ENCODE results near the gene FAM120A.
"Not testable (repeated sequence)": the region's sequence is repeated elsewhere in the genome, so short reads cannot be mapped to it uniquely, and the experiment has no call there.

FAM120A gene

GRCh38 chr9:93450945-93451815 lies at the start of gene FAM120A:
FAM120A (plus strand) TSS chr9:93451685; CDS start chr9:93451916, 231 bp downstream.
- peak; percentile 62 for DNase-seq

DNA sequence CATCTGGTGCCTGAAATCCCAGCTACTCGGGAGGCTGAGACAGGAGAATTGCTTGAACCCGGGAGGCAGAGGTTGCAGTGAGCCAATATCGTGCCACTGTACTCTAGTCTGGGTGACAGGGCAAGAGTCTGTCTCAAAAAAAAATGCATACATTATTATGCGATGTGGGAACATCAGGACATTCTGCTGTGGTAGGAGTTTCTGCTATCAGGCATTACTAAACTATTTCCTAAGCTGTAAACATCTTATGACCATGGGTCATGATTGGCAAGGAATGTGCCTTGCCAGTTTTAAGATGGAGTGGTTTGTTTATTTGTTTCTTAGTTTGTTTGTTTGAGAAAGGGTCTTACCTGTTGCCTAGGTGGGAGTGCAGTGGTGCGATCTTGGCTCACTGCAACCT lies 45.1 kb upstream of the FAM120A start:
- DNase-seq = no peak

GRCh38 chr9:93413530-93413929 lies 38.0 kb upstream of the FAM120A start:
- DNase-seq = no peak

GRCh38 chr9:93415176-93415690 lies 36.3 kb upstream of the FAM120A start:
- DNase-seq = no peak

- DNase-seq = no peak
These were observed 34.8 kb upstream of the FAM120A start for GRCh38 chr9:93416530-93417235.

DNA sequence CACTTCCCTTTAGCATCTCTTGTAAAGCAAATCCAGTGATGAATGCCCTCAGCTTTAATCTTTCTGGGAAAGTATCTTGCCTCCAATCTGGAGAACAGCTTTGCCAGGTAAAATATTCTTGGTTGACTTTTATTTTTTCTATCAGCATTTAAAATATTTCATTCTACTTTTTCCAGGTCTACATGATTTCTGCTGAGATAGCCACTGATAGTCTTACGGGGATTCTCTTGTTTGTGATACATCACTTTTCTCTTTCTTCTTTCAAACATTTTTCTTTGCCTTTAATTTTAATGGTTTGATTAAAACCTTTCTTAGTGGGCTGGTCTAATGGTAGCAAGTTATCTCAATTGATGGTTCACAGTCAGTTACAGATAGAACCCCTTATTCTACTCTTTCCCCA lies 33.9 kb upstream of the FAM120A start:
- no peak for DNase-seq

- DNase-seq = no peak
These were observed 32.5 kb upstream of the FAM120A start for GRCh38 chr9:93419023-93419422.

DNA sequence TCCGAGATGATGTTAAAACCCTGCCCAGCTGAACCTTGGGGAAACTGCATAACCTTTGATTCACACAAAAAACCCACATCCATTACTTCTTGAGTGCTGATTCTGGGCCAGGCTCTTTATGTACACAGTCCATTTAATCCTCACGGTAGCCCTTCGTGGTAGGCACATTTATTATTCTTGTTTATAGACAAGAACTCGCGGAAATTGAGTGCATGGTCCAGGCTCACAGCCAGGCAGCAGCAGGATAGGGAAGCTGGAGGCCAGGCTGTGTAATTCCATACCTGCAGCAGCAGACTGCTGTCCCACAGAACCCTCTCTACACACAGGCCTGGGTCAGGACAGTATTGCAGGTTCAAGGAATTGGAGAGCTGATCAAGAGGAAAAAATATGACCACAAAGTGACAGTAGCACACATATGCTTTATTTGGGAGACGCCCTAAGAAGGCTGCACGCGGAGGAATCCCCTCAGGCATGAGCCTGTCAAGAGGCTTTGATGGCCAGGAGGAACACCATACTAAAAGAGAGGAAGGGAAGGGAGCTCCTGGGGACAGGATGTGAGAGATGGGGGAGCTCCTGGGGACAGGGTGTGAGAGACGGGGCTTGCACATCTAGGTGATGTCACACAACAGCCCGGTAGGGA lies 28.4 kb upstream of the FAM120A start:
- peak; percentile 59 for DNase-seq

GRCh38 chr9:93427655-93428379 lies 23.7 kb upstream of the FAM120A start:
- no peak for DNase-seq

DNA sequence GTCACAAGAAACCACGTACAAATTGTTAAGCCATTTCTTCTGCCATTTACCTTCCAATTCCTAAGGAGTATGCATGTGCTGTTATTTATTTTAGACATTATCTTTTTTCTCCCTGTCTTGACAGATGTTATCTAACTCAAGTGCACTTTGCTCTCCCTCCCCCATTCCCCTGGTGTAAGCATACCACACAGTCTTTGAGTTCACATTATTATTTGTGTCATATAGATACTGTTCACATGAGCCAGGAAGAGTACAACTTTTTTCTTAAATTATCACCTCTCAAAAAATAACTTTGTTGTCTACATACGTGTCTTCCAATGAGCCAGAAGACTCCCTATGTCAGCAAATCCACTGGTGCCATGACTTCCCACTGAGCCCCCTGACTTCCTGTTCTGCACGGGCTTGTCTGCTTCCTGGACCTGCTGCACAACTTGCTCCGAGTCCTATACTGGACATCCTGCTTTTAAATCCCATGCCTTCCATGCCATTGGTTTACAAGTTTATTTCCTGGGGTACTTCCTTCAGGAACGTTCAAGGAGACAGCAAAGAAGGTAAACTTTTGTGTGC lies 19.9 kb upstream of the FAM120A start:
- no peak for DNase-seq

- no peak for DNase-seq
These were observed 18.5 kb upstream of the FAM120A start for GRCh38 chr9:93432964-93433363.

DNA sequence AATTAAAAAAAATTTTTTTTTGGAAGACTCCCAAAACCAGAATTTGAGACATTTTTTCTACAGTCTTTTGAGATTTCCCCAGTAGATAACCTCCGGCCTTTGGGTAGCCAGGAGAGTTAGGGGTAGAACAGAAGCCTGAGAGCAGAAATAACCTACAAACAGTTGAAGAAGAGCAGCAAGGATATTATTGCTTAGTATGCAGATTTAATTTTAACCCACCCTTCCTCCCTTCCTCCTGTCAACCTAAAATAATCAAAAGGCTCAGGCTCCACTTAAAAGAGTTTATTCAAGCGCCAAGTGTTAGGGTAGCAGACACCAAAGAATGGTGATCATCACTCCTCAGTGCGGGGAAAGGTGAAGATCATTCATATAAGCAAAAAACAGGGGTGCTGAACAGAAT lies 17.4 kb upstream of the FAM120A start:
- DNase-seq = no peak

DNA sequence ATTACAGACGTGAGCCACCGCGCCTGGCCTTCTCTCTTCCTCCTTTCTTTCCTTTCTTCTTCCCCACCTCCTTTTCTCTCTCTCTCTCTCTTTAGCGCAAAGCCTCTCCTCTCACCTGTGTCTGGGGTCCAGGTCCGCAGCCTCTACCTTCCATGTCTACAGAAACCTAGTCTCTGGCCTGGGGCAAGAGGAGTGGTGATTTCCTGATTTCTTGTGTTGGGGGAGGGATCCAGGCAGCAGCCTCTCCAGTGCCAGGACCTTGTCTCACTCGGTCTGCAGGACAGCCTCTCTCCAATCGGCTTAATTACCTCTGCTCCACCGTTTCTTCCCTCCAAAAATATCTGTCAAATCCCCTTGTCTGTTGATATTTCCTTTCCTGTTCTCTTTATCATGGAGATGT lies 16.1 kb upstream of the FAM120A start:
- no peak for DNase-seq

GRCh38 chr9:93436218-93436617 lies 15.3 kb upstream of the FAM120A start:
- DNase-seq = no peak

DNA sequence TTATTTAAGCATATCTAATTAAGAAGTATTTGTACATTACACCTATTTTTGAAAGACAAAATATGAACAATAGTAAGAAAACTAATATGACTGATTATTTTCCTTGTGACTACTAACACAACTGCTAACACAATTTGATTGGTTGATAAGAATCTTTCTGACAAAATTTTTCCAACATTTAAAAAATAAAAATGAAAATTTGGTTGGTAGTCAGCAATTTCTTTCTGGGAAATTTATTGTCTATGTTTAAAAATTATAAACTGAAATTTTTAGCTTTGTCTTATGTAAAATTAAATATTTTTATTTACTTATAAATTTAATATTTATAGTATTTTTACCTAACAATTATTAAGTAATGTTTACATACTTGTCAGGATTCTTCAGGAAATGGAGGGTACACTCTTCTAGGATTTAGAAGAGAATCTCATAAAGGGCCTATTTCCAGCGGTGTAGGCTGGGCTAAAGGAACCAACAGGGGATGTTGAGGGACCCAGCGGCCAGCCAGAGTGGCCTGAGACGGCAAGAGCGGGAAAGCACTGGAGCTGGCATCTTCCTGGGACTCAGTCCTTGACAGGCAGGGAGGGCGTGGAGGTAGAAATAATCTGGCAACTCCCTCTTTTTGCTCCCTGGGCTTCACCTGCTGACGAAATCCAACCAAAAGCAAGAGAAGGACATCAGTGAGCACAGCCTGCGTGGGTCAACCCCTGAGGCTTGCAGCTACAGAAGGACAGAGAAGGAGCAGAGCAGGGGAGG lies 14.7 kb upstream of the FAM120A start:
- DNase-seq = no peak

- DNase-seq = no peak
These were observed 13.5 kb upstream of the FAM120A start for GRCh38 chr9:93437996-93438395.

DNA sequence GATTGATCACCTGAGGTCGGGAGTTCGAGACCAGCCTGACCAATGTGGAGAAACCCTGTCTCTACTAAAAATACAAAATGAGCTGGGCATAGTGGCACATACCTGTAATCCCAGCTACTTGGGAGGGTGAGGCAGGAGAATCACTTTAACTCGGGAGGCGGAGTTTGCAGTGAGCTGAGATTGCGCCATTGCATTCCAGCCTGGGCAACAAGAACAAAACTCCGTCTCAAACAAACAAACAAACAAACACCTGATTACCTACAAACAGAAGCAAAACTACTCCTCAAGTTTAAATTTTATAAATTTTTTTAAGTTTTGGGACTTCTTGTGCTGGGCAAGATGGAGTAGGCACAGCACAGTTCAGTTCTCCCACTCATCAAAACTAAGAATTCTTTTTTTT lies 12.2 kb upstream of the FAM120A start:
- not testable (repeated sequence) for DNase-seq

GRCh38 chr9:93440896-93441580 lies 10.4 kb upstream of the FAM120A start:
- DNase-seq = no peak

GRCh38 chr9:93446073-93446472 lies 5.4 kb upstream of the FAM120A start:
- DNase-seq = no peak

- DNase-seq = no peak
These were observed 3.8 kb upstream of the FAM120A start for GRCh38 chr9:93447655-93448054.
